Cardiac septum (tissue), 1 donor: ENCODE data around the gene B3GNT3. TPM values are rescaled to one million over a fixed set of nuclear protein-coding genes. Genes with fewer than 3 reads are reported as not detected.
A peak's percentile ranks its signal among the peaks of the same experiment; 100 is the strongest.
"Not testable (repeated sequence)": the region's sequence is repeated elsewhere in the genome, so short reads cannot be mapped to it uniquely, and the experiment has no call there.

Source experiments
- DNase-seq: peaks from one replicate; pipeline ENCODE4 v3.0.0-alpha.2; 2020; ENCODE audit warnings: low spot score
- intact Hi-C: fragments of 100-400 bp; cut with DNase I; formaldehyde crosslinking; loops from one replicate; pipeline ENCODE4 v1.14.0; 2022
- total RNA-seq: library from RNA; stranded (reverse); fragmentation: NEBNext Ultra II Directional; extraction: Animal tissue kit (Norgen Biotek cat#: 25700); gene quantifications from one replicate; pipeline ENCODE4 v1.2.1, GENCODE V29; 2021
- donor health status: DM: no; HTN: no; CAD: no.

Gene B3GNT3
- total RNA-seq, 1 donor from 2014 or later = not detected

GRCh38 chr19:17765069-17765618 lies 29.8 kb upstream of the B3GNT3 start:
- DNase-seq = peak; percentile 94
- intact Hi-C loops = loop anchor here (5.0 kb wide), 1 partner anchor 63 kb away; no protein-coding TSS in a partner anchor

- DNase-seq = peak; percentile 89
- intact Hi-C loops = loop anchor here (5.0 kb wide), 1 partner anchor 64 kb away; no protein-coding TSS in a partner anchor
Observed at GRCh38 chr19:17766543-17767131, 28.3 kb upstream of the B3GNT3 start.

GRCh38 chr19:17767559-17767958 lies 27.4 kb upstream of the B3GNT3 start:
- no peak for DNase-seq
- intact Hi-C loops = loop anchor here (5.0 kb wide), 1 partner anchor 65 kb away; no protein-coding TSS in a partner anchor

- intact Hi-C loops = no loop called here
- DNase-seq = no peak
Observed at GRCh38 chr19:17770613-17771012, 24.3 kb upstream of the B3GNT3 start.

GRCh38 chr19:17772172-17772571 lies 22.8 kb upstream of the B3GNT3 start:
- no peak for DNase-seq
- intact Hi-C loops = no loop called here

GRCh38 chr19:17775245-17775927 lies 19.6 kb upstream of the B3GNT3 start:
- DNase-seq = no peak
- intact Hi-C loops = no loop called here

- DNase-seq = no peak
- intact Hi-C loops = no loop called here
Observed at GRCh38 chr19:17775991-17776803, 18.7 kb upstream of the B3GNT3 start.

- intact Hi-C loops, DNase-seq: not testable (repeated sequence)
Observed at GRCh38 chr19:17777840-17778239, 17.1 kb upstream of the B3GNT3 start.

GRCh38 chr19:17778251-17778967 lies 16.5 kb upstream of the B3GNT3 start:
- peak; percentile 86 for DNase-seq
- intact Hi-C loops = no loop called here

GRCh38 chr19:17778968-17779929 lies 15.7 kb upstream of the B3GNT3 start:
- intact Hi-C loops = no loop called here

GRCh38 chr19:17780781-17781180 lies 14.2 kb upstream of the B3GNT3 start:
- DNase-seq = no peak
- intact Hi-C loops = no loop called here

More at GRCh38 chr19:17778968-17779929, 15.7 kb upstream of the B3GNT3 start:
- DNase-seq = peak; percentile 81

GRCh38 chr19:17783721-17784120 lies 11.2 kb upstream of the B3GNT3 start:
- DNase-seq, intact Hi-C loops: not testable (repeated sequence)

- no peak for DNase-seq
- intact Hi-C loops = no loop called here
Observed at GRCh38 chr19:17784201-17785008, 10.5 kb upstream of the B3GNT3 start.

GRCh38 chr19:17787274-17787913 lies 7.5 kb upstream of the B3GNT3 start:
- intact Hi-C loops = no loop called here
- no peak for DNase-seq

- intact Hi-C loops = no loop called here
- DNase-seq = no peak
Observed at GRCh38 chr19:17788632-17789031, 6.3 kb upstream of the B3GNT3 start.

GRCh38 chr19:17790059-17790780 lies 4.7 kb upstream of the B3GNT3 start:
- DNase-seq = no peak
- intact Hi-C loops = no loop called here

GRCh38 chr19:17794412-17794730 lies 567 bp upstream of the B3GNT3 start:
- DNase-seq = no peak
- intact Hi-C loops = no loop called here
